Panc1 (cell line): ENCODE measurements around the gene MTOR. TPM values are rescaled to one million over a fixed set of nuclear protein-coding genes. Genes with fewer than 3 reads are reported as not detected.

Experiments used
- ATAC-seq: fragments of 200-7000 bp; cut with Tn5 transposase; 2 replicates; pipeline ENCODE4 v1.9.1; 2020; ENCODE audit warnings: mild to moderate bottlenecking, moderate library complexity
- BruUV-seq: library from RNA; stranded (reverse); fragments of 400-500 nt; replicated peaks from 2 replicates; lab custom pipeline; 2021; lab: Mats Ljungman, UMichigan
- CTCF ChIA-PET: fragments of 300-600 bp; sonication (Branson Sonifier 250); formaldehyde crosslinking; loops from one replicate; lab custom pipeline; 2022; ENCODE audit warnings: antibody characterized with exemption; lab: Charles Lee
- POLR2A ChIA-PET: fragments of 300-600 bp; sonication (Branson Sonifier 250); formaldehyde crosslinking; loops from one replicate; lab custom pipeline; 2022; ENCODE audit warnings: antibody characterized with exemption; lab: Charles Lee
- DNase-seq: peaks from one replicate; pipeline ENCODE4 v3.0.0-alpha.2; 2010; ENCODE audit warnings: low read depth, low spot score
- H3K27ac ChIP-seq: 2 replicates; pipeline ENCODE4 v1.5.1; 2011; ENCODE audit warnings: mild to moderate bottlenecking, low read length, inconsistent platforms
- H3K27me3 ChIP-seq: fragments of 200-500 bp; sonication (Bioruptor generic); 2 replicates; pipeline ENCODE4 v1.6.0; 2014; ENCODE audit warnings: low read length, inconsistent platforms; ENCODE audit not compliant: control insufficient read depth, insufficient read depth
- H3K36me3 ChIP-seq: fragments of 200-500 bp; sonication (Bioruptor generic); 2 replicates; pipeline ENCODE4 v1.5.1; 2014; ENCODE audit warnings: inconsistent platforms, mild to moderate bottlenecking, low read length, moderate library complexity; ENCODE audit not compliant: control insufficient read depth, insufficient read depth
- H3K4me1 ChIP-seq: 2 replicates; pipeline ENCODE4 v1.5.1; 2011; ENCODE audit warnings: inconsistent platforms, mild to moderate bottlenecking, low read length, moderate library complexity; ENCODE audit not compliant: control insufficient read depth, insufficient read depth
- H3K4me3 ChIP-seq, 2 experiments: 2 replicates each; pipeline ENCODE4 v1.5.1; 2011 to 2012; ENCODE audit warnings: low read depth in 2 of 2, low read length in 2 of 2, mild to moderate bottlenecking in 2 of 2, inconsistent platforms in 1 of 2, moderate library complexity in 1 of 2
- H3K9me3 ChIP-seq: fragments of 200-500 bp; sonication (Bioruptor generic); 2 replicates; pipeline ENCODE4 v1.5.1; 2014; ENCODE audit warnings: low read depth, mild to moderate bottlenecking, inconsistent platforms, low read length, moderate library complexity; ENCODE audit not compliant: control insufficient read depth, insufficient read depth
- POLR2AphosphoS5 ChIP-seq: IDR thresholded peaks from 2 replicates; pipeline ENCODE4 v1.6.1; 2012; ENCODE audit warnings: mild to moderate bottlenecking, low read depth, low read length, moderate library complexity
- SIN3A ChIP-seq: IDR thresholded peaks from 2 replicates; pipeline ENCODE4 v1.6.1; 2012; ENCODE audit warnings: low read depth, mild to moderate bottlenecking, low read length, moderate library complexity, borderline replicate concordance; ENCODE audit not compliant: insufficient read depth
- TCF7L2 ChIP-seq: IDR thresholded peaks from 2 replicates; pipeline ENCODE4 v1.6.1; 2011; ENCODE audit warnings: mild to moderate bottlenecking, low read depth, low read length, inconsistent platforms
- in situ Hi-C: cut with HindIII; loops from 2 replicates; pipeline ENCODE4 v1.10.0; 2016; ENCODE audit warnings: low sequenced_read_pairs, low pct_unique_long_range_greater_than_20kb
- intact Hi-C: fragments of 100-400 bp; cut with micrococcal nuclease; formaldehyde crosslinking; loops from one replicate; pipeline ENCODE4 v1.10.0; 2022; ENCODE audit not compliant: unreplicated experiment
- total RNA-seq: library from RNA; stranded (reverse); gene quantifications from one replicate; pipeline ENCODE4 v1.2.1, GENCODE V29; 2021; ENCODE audit not compliant: unreplicated experiment
- TF ChIP-seq, protein P1 (sequence below), 2 experiments: IDR thresholded peaks; 2 replicates each; pipeline ENCODE4 v1.6.1; 2011 to 2012; ENCODE audit warnings: low read depth in 2 of 2, control low read depth in 1 of 2, low read length in 1 of 2, mild to moderate bottlenecking in 1 of 2, moderate library complexity in 1 of 2; ENCODE audit not compliant: insufficient read depth in 1 of 2
- TF ChIP-seq, protein P2 (sequence below): fragments of 450-650 bp; IDR thresholded peaks from 2 replicates; pipeline ENCODE4 v1.5.1; 2017; ENCODE audit warnings: mild to moderate bottlenecking

MTOR gene
- total RNA-seq, 1 experiment from 2014 or later = 71.2 TPM

DNA sequence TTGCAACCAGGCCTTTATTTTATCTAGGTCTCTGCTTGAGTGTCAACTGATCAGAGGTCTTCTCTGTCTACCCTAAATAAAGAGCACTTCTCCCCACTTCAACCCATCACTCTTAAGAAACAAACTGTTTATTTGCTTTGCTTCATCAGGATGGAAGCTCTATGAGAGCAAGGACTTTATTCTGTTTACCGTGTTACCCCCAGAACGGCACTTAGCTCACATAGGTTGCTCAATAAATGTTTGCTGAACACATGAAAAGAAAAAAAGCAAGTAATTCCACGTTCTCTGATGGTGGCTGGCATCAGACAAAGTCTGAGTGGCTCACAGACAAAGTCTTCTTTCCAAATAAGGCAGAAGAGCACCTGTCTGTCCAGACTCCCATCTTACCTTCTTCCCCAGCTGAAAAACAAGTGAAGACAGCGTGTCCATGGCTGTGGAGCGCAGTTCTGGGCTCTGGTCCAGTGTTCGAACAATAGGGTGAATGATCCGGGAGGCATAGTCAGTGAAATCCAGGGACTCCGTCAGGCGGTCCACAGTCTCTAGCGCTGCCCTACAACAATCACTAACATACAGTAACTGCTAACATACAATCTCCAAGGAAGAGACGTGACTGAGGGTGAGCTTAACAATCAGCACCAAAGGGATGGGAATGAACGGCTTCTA is 50.3 kb downstream of the MTOR start:
- no TSS peak for BruUV-seq
- ChIA-PET CTCF (interaction anchor here (0.6 kb wide), 1 partner anchor 29 kb away, joined by 3 read pairs; no protein-coding TSS in a partner anchor), POLR2A (no interaction called here)
- ATAC-seq (no peak), DNase-seq (no peak)
- intact Hi-C loops = no loop called here
- no peaks in the 10 kb centered on the region for H3K9me3 ChIP-seq
- peaks cover 30% of the 10 kb centered on the region for H3K36me3 ChIP-seq
- H3K27me3 ChIP-seq = no peaks in the 10 kb centered on the region
- in situ Hi-C loops = no loop called here
- no peaks in the 10 kb centered on the region for H3K4me1 ChIP-seq
- no peak overlapping the region for H3K4me3 ChIP-seq
- no peak overlapping the region for H3K27ac ChIP-seq
- TF ChIP-seq TCF7L2 = no peak
- TF ChIP-seq, protein P1, sequence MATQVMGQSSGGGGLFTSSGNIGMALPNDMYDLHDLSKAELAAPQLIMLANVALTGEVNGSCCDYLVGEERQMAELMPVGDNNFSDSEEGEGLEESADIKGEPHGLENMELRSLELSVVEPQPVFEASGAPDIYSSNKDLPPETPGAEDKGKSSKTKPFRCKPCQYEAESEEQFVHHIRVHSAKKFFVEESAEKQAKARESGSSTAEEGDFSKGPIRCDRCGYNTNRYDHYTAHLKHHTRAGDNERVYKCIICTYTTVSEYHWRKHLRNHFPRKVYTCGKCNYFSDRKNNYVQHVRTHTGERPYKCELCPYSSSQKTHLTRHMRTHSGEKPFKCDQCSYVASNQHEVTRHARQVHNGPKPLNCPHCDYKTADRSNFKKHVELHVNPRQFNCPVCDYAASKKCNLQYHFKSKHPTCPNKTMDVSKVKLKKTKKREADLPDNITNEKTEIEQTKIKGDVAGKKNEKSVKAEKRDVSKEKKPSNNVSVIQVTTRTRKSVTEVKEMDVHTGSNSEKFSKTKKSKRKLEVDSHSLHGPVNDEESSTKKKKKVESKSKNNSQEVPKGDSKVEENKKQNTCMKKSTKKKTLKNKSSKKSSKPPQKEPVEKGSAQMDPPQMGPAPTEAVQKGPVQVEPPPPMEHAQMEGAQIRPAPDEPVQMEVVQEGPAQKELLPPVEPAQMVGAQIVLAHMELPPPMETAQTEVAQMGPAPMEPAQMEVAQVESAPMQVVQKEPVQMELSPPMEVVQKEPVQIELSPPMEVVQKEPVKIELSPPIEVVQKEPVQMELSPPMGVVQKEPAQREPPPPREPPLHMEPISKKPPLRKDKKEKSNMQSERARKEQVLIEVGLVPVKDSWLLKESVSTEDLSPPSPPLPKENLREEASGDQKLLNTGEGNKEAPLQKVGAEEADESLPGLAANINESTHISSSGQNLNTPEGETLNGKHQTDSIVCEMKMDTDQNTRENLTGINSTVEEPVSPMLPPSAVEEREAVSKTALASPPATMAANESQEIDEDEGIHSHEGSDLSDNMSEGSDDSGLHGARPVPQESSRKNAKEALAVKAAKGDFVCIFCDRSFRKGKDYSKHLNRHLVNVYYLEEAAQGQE (IDR thresholded peaks at IDR 0.05; ENCODE audit: insufficient read depth in 1 of 2, low read depth in 2 of 2, low read length in 1 of 2) = no peak
- no peak for TF ChIP-seq SIN3A
- TF ChIP-seq, protein P2, sequence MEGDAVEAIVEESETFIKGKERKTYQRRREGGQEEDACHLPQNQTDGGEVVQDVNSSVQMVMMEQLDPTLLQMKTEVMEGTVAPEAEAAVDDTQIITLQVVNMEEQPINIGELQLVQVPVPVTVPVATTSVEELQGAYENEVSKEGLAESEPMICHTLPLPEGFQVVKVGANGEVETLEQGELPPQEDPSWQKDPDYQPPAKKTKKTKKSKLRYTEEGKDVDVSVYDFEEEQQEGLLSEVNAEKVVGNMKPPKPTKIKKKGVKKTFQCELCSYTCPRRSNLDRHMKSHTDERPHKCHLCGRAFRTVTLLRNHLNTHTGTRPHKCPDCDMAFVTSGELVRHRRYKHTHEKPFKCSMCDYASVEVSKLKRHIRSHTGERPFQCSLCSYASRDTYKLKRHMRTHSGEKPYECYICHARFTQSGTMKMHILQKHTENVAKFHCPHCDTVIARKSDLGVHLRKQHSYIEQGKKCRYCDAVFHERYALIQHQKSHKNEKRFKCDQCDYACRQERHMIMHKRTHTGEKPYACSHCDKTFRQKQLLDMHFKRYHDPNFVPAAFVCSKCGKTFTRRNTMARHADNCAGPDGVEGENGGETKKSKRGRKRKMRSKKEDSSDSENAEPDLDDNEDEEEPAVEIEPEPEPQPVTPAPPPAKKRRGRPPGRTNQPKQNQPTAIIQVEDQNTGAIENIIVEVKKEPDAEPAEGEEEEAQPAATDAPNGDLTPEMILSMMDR = no peak
- no peak for TF ChIP-seq POLR2AphosphoS5

DNA sequence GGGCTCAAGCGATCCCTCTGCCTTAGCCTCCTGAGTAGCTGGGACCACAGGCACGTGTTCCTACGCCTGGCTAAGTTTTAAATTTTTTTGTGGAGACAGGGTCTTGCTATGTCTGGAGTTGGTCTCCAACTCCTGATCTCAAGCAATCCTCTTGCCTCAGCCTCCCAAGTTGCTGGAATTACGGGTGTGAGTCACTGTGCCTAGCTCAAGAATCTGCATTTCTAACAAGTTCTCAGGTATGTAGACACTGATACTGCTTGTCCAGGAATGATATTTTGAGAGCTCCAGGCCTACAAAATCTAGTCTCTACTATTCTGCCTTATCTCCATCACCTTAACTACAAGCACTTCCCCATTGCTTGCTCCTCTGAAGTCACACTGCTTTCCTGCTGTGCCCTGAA is 50.9 kb downstream of the MTOR start:
- no peaks in the 10 kb centered on the region for H3K9me3 ChIP-seq
- no peak for DNase-seq
- no peaks in the 10 kb centered on the region for H3K4me1 ChIP-seq
- TF ChIP-seq, protein P2 = no peak
- TF ChIP-seq SIN3A = no peak
- TF ChIP-seq TCF7L2 = no peak
- TF ChIP-seq, protein P1 (IDR thresholded peaks at IDR 0.05; ENCODE audit: insufficient read depth in 1 of 2, low read depth in 2 of 2, low read length in 1 of 2) = no peak
- no peak for TF ChIP-seq POLR2AphosphoS5
- ATAC-seq = no peak
- ChIA-PET CTCF (interaction anchor here (0.6 kb wide), 1 partner anchor 30 kb away, joined by 3 read pairs; no protein-coding TSS in a partner anchor), POLR2A (no interaction called here)
- H3K36me3 ChIP-seq = peaks cover 30% of the 10 kb centered on the region
- no peak overlapping the region for H3K27ac ChIP-seq
- H3K4me3 ChIP-seq = no peak overlapping the region
- in situ Hi-C loops (no loop called here), intact Hi-C loops (no loop called here)
- BruUV-seq = no TSS peak
- H3K27me3 ChIP-seq = no peaks in the 10 kb centered on the region
